GM19328 (cell line): ENCODE data around the gene SH3RF3.

Experiments used
- ATAC-seq: cut with Tn5 transposase; IDR thresholded peaks from one replicate; pipeline ENCODE4 v1.9.1; 2021; ENCODE audit warnings: mild to moderate bottlenecking, moderate library complexity; ENCODE audit not compliant: unreplicated experiment

The SH3RF3 gene

GRCh38 chr2:109275120-109276012 lies 146.4 kb downstream of the SH3RF3 start:
- no peak for ATAC-seq

GRCh38 chr2:109277406-109277805 lies 148.4 kb downstream of the SH3RF3 start:
- ATAC-seq = no peak

DNA sequence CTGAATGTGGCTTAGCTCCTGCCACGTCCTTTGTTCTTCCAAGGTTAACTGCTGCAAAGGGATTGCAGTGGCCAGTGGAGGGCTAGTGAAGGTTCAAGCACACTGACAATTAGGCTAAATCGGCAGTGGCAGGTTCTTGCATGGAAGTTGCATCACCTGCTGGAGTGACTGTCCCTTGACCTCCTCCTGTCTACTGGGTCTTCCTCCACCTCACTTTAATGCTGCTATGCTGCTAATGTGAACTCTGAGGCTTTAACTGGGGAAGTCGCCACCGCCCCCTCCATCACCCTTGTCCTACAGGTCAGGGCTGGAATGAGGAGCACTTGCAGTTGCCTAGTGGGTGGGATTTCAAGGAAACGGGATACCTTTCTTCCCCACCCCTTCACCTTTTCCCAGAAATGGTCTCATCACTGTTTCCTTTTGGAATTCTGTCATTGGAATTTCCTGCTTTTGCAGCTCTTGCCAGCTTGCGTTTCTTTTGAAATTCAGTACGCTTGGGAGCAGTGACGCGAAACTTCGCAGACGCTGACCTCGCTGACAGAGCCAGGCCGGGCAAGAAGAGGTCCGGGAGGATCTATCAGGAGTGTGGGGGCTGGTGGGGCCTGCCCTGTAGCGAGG lies 150.3 kb downstream of the SH3RF3 start:
- ATAC-seq = no peak

DNA sequence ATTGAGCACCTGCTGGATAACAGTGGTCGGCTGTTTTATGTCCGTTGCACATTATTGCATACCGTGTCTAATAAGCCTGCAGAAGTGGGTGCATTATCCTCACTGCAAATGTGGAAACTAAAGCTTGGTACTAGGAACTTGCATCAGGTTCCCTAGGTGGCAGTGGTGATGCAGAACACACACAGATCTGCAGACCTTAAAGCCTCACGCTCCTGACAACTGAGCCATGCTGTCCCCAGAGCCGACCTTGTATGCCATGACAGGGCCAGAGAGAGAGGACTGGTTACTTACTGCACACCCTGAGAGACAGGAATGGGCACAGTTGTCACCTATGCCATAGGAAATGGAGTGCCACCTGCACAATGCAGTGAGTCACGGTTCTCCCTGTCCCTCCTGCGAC lies 151.8 kb downstream of the SH3RF3 start:
- ATAC-seq = no peak

- ATAC-seq = no peak
Observed at GRCh38 chr2:109282360-109282759, 153.4 kb downstream of the SH3RF3 start.

GRCh38 chr2:109282865-109283264 lies 153.9 kb downstream of the SH3RF3 start:
- ATAC-seq = no peak

DNA sequence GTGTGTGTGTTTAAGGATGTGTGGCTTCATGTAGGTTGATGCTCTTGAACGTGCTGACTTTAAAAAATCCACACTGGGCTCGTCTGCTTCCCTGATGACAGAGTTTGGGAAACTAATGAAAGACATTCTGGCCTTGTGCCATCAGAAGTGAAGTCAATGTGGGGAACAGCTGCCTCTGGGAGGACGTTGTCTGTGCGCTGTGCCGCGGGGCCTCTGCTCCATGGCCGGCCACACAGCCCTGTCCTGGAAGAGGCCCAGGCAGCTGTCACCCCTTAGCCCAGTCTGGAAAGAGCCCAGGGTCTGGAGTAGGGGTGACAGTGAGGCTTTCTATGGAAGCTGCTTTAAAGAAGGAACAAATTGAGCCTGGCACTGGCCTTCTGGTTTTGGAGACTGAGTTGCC lies 155.8 kb downstream of the SH3RF3 start:
- ATAC-seq = no peak

DNA sequence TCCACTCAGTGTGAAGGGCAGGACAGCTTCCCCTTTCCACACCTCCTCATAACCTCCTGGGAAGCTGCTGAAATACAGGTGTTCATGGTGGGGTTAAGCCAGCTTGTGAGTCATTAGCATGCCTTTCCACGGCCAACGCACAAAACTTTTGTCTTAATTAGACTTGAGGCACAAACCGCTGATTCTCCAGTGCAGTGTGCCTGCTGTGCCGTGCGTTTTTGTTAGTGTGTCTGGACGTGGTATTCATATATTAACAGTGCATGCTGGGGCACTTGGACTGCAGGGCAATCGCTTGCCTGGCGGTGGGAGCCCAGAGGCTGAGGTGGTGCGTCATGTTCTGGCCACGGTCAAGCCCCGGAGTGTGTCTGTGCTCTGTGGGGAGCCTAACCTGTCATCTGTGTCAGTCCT lies 156.2 kb downstream of the SH3RF3 start:
- no peak for ATAC-seq

DNA sequence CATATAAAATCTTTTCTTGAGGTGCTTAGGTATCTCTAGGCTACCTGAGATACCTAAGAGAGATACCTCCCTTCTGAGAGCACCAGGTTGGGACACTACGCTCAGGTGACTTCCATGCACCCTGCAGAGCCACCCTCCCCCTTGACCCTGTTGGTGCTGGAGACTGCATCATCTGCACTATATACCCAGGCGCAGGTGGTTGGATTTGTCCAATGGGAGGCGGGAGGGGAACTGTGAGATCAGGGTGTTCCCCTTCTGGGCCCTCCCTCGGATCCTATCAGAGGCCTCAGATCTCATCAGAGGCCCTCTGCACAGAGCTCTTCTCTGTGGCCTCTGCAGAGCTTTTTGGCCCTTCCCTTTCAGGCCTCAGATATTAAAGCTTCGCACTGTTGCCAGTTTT lies 158.4 kb downstream of the SH3RF3 start:
- ATAC-seq = no peak

- no peak for ATAC-seq
Observed at GRCh38 chr2:109287838-109288237, 158.8 kb downstream of the SH3RF3 start.

GRCh38 chr2:109288544-109289368 lies 159.8 kb downstream of the SH3RF3 start:
- ATAC-seq = no peak

GRCh38 chr2:109289504-109290222 lies 160.7 kb downstream of the SH3RF3 start:
- ATAC-seq = no peak

- ATAC-seq = no peak
Observed at GRCh38 chr2:109290887-109291643, 162.1 kb downstream of the SH3RF3 start.

DNA sequence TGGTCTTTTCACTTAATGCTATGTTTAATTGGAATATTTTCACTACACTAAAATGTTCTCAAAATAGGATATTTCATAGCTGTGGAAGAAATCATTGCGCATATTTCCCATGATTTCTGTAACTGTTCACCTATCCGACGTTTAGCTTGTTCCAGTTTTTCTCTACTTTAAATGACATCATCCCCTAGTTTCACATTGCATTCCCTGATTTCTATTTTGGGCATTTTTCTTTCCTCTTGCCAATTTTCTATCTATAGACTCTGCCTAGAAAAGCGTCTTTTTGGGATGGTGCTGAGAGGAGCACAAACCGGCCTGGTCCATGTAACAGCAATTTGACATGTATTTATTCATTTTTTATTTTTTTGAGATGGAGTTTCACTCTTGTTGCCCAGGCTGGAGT lies 163.4 kb downstream of the SH3RF3 start:
- ATAC-seq = no peak

DNA sequence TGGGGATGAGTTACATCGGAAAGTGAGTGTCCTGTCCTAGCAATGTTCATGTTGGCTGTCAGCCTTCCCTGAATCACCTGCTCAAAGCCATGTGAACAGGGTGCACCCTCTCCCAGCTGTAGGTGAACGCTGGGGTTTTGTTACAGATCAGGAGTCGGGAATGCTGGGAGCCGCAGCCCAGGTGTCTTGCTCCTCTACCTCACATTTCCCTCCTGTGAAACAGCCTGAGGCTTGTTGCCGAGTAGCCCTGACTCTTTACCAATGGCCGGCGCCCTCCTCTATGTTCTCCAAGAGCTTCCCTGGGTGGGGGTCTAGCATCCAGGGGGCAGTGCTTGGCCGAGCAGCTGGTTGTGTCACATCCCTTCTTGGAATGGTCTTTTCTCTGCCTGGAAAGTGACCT lies 164.7 kb downstream of the SH3RF3 start:
- no peak for ATAC-seq

- no peak for ATAC-seq
Observed at GRCh38 chr2:109294523-109294922, 165.5 kb downstream of the SH3RF3 start.

DNA sequence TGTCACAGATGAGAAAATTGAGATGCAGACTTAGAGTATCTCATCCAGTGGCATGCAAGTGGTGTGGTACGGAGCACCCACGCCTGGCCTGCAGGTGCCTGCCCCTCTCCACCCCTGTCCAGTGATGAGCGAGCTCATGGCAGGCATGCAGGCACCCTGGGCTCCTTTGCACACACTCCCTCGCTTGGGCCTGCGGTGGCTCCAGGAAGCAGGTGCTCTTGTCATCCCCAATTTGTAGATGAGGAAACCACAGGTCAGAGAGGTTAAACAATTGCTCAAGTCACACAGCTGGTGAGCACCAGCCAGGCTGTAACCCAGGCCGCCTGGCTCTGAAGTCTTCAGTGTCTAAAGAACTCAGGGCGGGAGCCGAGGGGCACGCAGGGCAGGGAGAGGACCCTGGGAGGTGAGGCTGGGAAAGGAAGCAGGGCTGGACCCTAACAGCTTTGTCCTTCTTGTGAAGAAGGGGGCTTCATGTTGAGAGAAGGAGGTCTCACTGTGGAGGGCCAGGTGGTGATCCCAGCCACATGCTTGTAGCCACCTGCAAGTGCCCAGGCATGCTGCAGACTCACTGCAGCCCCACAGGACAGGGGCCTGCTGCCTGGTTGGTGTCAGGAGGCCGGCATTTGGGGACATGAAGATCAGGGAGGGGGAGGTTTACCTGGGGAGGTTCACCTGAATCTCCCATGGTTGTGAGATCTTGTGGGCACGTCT lies 166.2 kb downstream of the SH3RF3 start:
- ATAC-seq = no peak

DNA sequence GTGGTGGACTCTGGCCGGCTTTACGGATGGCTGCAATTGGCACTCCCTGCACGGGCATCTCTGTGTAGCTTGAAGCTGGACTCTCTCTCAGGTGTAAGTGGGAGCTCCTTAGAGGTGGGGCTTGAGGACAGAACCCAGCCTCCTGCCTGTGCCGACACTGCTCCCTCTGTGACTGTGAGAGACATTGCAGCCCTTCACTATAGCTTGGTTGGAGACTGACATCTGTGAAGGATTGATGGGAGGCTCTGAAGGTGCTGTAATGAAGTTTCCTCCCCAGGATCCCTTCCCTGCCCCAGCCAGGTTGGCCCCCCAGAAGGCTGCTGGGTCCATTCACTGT lies 166.7 kb downstream of the SH3RF3 start:
- no peak for ATAC-seq

DNA sequence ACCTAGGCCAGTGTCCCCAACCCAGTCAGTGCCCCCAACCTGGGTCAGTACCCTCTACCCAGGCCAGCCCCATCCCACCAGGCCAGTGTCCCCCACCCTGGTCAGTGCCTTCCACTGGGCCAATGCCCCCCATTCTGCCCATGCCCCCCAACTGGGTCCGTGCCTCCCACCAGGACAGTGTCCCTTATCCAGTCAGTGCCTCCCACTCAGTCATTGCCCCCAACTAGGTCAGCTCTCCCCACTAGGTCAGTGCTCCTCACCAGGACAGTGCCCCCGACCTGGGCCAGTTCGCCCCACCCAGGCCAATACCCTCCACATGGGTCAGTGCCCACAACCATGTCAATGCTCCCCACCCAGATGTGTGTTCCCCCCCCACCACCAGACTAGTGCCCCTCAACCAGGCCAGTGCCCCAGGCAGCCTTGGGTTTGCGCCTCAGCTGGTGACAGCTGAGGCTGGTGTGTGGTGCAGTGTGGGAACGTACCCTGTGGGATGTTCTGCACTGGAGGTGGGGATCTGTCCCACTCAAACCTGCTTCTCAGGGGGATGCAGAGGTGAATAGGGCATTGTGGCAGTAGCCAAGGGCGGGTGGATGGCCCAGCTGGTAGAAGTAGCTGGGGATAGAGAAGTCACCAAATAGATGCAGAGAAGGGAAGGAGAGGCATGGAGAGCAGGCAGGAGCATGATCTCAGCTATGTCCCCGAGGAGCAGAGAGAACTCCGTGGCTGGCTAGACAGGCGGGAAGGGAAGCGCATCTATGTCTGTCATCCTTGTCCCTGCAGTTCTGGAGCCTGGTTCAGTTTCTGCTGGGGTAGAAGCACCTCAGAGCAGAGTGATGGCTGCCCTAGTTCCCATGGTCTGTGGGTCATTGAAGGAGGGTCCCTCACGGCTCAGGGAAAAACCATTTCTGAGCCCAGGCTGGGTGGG lies 168.8 kb downstream of the SH3RF3 start:
- ATAC-seq = no peak
